HCT116 (cell line): Measurements from ENCODE around the gene MED25.

Experiments
- CEBPB ChIP-seq: IDR thresholded peaks from 2 replicates; pipeline ENCODE4 v1.6.1; 2012; ENCODE audit warnings: low read depth
- EZH2 ChIP-seq: fragments of 200-600 bp; sonication (generic); IDR thresholded peaks from 2 replicates; pipeline ENCODE4 v1.6.1; 2017; ENCODE audit warnings: antibody characterized with exemption, mixed run types
- POLR2A ChIP-seq: IDR thresholded peaks from 2 replicates; pipeline ENCODE4 v1.7.0; 2011; ENCODE audit warnings: borderline replicate concordance; ENCODE audit not compliant: insufficient read depth, insufficient read length; ENCODE audit errors: extremely low read depth
- RAD21 ChIP-seq: IDR thresholded peaks from 2 replicates; pipeline ENCODE4 v1.6.1; 2012; ENCODE audit warnings: low read depth, mild to moderate bottlenecking
- TF ChIP-seq, protein P1 (sequence below), 3 experiments: fragments of 200-600 bp in 1 of 3; sonication (generic) in 1 of 3; IDR thresholded peaks in 2 of 3; conservative IDR thresholded peaks in 1 of 3; 2 replicates each; pipeline ENCODE4 v1.5.1; 2012 to 2017; ENCODE audit warnings: low read depth in 2 of 3, low read length in 2 of 3, antibody characterized with exemption in 1 of 3, borderline replicate concordance in 1 of 3, control low read depth in 1 of 3, mild to moderate bottlenecking in 1 of 3, mixed read lengths in 1 of 3, mixed run types in 1 of 3, moderate library complexity in 1 of 3; ENCODE audit not compliant: insufficient read depth in 1 of 3
- TF ChIP-seq, protein P2 (sequence below): IDR thresholded peaks from 2 replicates; pipeline ENCODE4 v1.6.1; 2012
- TF ChIP-seq, protein P3 (sequence below): IDR thresholded peaks from 2 replicates; pipeline ENCODE4 v1.6.1; 2012

DNA sequence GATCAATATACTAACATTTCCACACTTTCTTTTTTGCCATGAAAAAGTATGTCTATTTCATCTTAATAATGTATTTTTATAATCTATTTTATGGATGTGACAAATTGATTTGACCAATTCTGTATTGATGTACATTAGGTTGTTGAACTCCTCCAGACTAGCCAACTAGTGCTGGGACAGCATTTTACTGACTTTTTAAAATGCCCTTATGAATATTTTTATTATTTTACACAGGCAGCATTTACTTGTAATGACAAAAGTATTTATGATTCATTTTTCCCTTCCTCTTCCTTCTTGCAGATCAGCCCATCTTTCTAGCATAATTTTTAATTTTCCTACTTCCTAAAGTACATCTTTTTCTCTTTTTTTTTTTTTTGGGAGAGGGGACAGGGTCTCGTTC lies 4.1 kb upstream of the MED25 start:
- TF ChIP-seq, protein P1, sequence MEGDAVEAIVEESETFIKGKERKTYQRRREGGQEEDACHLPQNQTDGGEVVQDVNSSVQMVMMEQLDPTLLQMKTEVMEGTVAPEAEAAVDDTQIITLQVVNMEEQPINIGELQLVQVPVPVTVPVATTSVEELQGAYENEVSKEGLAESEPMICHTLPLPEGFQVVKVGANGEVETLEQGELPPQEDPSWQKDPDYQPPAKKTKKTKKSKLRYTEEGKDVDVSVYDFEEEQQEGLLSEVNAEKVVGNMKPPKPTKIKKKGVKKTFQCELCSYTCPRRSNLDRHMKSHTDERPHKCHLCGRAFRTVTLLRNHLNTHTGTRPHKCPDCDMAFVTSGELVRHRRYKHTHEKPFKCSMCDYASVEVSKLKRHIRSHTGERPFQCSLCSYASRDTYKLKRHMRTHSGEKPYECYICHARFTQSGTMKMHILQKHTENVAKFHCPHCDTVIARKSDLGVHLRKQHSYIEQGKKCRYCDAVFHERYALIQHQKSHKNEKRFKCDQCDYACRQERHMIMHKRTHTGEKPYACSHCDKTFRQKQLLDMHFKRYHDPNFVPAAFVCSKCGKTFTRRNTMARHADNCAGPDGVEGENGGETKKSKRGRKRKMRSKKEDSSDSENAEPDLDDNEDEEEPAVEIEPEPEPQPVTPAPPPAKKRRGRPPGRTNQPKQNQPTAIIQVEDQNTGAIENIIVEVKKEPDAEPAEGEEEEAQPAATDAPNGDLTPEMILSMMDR (IDR thresholded peaks at IDR 0.05 in 2 of 3, conservative IDR thresholded peaks at IDR 0.05 in 1 of 3; ENCODE audit: borderline replicate concordance in 1 of 3, insufficient read depth in 1 of 3, low read depth in 2 of 3, low read length in 2 of 3) = no peak
- TF ChIP-seq, protein P2, sequence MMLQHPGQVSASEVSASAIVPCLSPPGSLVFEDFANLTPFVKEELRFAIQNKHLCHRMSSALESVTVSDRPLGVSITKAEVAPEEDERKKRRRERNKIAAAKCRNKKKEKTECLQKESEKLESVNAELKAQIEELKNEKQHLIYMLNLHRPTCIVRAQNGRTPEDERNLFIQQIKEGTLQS = no peak
- no peak for TF ChIP-seq POLR2A
- TF ChIP-seq EZH2 = no peak
- TF ChIP-seq CEBPB = no peak
- no peak for TF ChIP-seq RAD21
- TF ChIP-seq, protein P3, sequence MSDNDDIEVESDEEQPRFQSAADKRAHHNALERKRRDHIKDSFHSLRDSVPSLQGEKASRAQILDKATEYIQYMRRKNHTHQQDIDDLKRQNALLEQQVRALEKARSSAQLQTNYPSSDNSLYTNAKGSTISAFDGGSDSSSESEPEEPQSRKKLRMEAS = no peak
